Astrocyte (in vitro differentiated cells and primary cell): Measurements from ENCODE around the gene FLYWCH1.

Experiments
- EZH2 ChIP-seq: IDR thresholded peaks from 2 replicates; pipeline ENCODE4 v1.6.1; 2012; ENCODE audit warnings: mild to moderate bottlenecking, low read length, inconsistent platforms; ENCODE audit not compliant: insufficient read depth
- TF ChIP-seq, protein P1 (sequence below): IDR thresholded peaks from 2 replicates; pipeline ENCODE4 v1.5.1; 2011; ENCODE audit warnings: low read depth, mild to moderate bottlenecking, inconsistent platforms, low read length, moderate library complexity; ENCODE audit not compliant: insufficient read depth

DNA sequence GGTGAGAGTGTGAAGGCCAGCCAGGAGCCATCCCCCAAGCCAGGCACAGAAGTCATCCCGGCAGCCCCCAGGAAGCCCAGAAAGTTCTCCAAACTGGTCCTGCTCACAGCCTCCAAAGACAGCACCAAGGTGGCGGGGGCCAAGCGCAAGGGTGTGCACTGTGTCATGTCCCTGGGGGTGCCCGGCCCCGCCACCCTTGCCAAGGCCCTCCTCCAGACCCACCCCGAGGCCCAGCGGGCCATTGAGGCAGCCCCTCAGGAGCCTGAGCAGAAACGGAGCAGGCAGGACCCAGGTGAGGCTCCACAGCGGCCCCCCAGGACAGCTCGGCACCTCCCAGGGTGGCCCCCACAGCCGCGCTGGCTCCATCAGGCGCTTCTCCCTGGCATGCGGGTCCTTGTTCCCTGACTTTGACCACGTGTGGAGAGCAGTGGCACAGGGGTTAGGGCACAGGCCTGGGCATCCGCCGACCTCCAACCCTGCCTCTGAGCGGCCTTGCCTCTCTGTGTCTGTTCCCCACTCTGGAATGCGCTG is 15.2 kb upstream of the FLYWCH1 start:
- TF ChIP-seq, protein P1, sequence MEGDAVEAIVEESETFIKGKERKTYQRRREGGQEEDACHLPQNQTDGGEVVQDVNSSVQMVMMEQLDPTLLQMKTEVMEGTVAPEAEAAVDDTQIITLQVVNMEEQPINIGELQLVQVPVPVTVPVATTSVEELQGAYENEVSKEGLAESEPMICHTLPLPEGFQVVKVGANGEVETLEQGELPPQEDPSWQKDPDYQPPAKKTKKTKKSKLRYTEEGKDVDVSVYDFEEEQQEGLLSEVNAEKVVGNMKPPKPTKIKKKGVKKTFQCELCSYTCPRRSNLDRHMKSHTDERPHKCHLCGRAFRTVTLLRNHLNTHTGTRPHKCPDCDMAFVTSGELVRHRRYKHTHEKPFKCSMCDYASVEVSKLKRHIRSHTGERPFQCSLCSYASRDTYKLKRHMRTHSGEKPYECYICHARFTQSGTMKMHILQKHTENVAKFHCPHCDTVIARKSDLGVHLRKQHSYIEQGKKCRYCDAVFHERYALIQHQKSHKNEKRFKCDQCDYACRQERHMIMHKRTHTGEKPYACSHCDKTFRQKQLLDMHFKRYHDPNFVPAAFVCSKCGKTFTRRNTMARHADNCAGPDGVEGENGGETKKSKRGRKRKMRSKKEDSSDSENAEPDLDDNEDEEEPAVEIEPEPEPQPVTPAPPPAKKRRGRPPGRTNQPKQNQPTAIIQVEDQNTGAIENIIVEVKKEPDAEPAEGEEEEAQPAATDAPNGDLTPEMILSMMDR, result no peak
- TF ChIP-seq EZH2, result no peak
